Stomach (tissue), 4 donors: ENCODE data around the gene CENPE.

ENCODE experiments used
- POLR2A ChIP-seq, 4 donors: fragments of 450-650 bp; IDR thresholded peaks; one replicate each; pipeline ENCODE4 v1.6.1; 2016; ENCODE audit warnings: antibody characterized with exemption in 4 of 4, control low read depth in 2 of 4, mild to moderate bottlenecking in 1 of 4, moderate library complexity in 1 of 4
- TF ChIP-seq, protein P1 (sequence below), 7 experiments: fragments of 450-650 bp in 4 of 7; fragments of 200-600 bp in 3 of 7; sonication (generic) in 3 of 7; IDR thresholded peaks; one replicate each; pipeline ENCODE4 v1.5.1; 2016 to 2019; ENCODE audit warnings: antibody characterized with exemption in 7 of 7, control low read depth in 2 of 7, mild to moderate bottlenecking in 1 of 7

- TF ChIP-seq, protein P1, sequence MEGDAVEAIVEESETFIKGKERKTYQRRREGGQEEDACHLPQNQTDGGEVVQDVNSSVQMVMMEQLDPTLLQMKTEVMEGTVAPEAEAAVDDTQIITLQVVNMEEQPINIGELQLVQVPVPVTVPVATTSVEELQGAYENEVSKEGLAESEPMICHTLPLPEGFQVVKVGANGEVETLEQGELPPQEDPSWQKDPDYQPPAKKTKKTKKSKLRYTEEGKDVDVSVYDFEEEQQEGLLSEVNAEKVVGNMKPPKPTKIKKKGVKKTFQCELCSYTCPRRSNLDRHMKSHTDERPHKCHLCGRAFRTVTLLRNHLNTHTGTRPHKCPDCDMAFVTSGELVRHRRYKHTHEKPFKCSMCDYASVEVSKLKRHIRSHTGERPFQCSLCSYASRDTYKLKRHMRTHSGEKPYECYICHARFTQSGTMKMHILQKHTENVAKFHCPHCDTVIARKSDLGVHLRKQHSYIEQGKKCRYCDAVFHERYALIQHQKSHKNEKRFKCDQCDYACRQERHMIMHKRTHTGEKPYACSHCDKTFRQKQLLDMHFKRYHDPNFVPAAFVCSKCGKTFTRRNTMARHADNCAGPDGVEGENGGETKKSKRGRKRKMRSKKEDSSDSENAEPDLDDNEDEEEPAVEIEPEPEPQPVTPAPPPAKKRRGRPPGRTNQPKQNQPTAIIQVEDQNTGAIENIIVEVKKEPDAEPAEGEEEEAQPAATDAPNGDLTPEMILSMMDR (IDR thresholded peaks at IDR 0.05): no peak
- no peak for TF ChIP-seq POLR2A (IDR thresholded peaks at IDR 0.05)
Measured at GRCh38 chr4:103092245-103092644, 105.9 kb downstream of the CENPE start.
